Suprapubic skin (tissue), 4 donors: ENCODE data around the gene GSDME. TPM values are rescaled to one million over a fixed set of nuclear protein-coding genes. Genes with fewer than 3 reads are reported as not detected.
A peak's percentile ranks its signal among the peaks of the same experiment; 100 is the strongest.

Source experiments
- DNase-seq, 2 donors: peaks; one replicate each; pipeline ENCODE4 v3.0.0-alpha.2; 2019; ENCODE audit warnings: low spot score in 2 of 2
- H3K27ac ChIP-seq: fragments of 200-600 bp; sonication (generic); one replicate; pipeline ENCODE4 v1.5.1; 2019
- H3K27me3 ChIP-seq: fragments of 200-600 bp; sonication (generic); one replicate; pipeline ENCODE4 v1.5.1; 2019
- H3K36me3 ChIP-seq: fragments of 200-600 bp; sonication (generic); one replicate; pipeline ENCODE4 v1.5.1; 2019
- H3K4me1 ChIP-seq: fragments of 200-600 bp; sonication (generic); one replicate; pipeline ENCODE4 v1.5.1; 2019
- H3K4me3 ChIP-seq: fragments of 200-600 bp; sonication (generic); one replicate; pipeline ENCODE4 v1.5.1; 2019; ENCODE audit warnings: mild to moderate bottlenecking
- H3K9me3 ChIP-seq: fragments of 200-600 bp; sonication (generic); one replicate; pipeline ENCODE4 v1.5.1; 2019
- EP300 ChIP-seq: sonication (generic); formaldehyde crosslinking; IDR thresholded peaks from one replicate; pipeline ENCODE4 v1.6.1; 2017; ENCODE audit warnings: antibody characterized with exemption
- POLR2A ChIP-seq, 2 donors: fragments of 450-650 bp; IDR thresholded peaks; one replicate each; pipeline ENCODE4 v1.6.1; 2017; ENCODE audit warnings: antibody characterized with exemption in 2 of 2, mild to moderate bottlenecking in 2 of 2, moderate library complexity in 2 of 2
- POLR2AphosphoS5 ChIP-seq, 3 donors: sonication (generic); formaldehyde crosslinking; IDR thresholded peaks; one replicate each; pipeline ENCODE4 v1.6.1; 2017; ENCODE audit warnings: antibody characterized with exemption in 3 of 3
- whole genome bisulfite sequencing: methylation state at CpG from one replicate; pipeline ENCODE4 v1.1.5; 2018; 5-methylcytosine and 5-hydroxymethylcytosine counted together
- total RNA-seq, 4 donors: library from RNA; depleted of rRNA; stranded (reverse); fragments of >200 nt; gene quantifications; one replicate each; pipeline ENCODE4 v1.1.0, GENCODE V29; 2016
- TF ChIP-seq, protein P1 (sequence below), 2 donors: fragments of 200-600 bp in 1 of 2; fragments of 450-650 bp in 1 of 2; sonication (generic) in 1 of 2; IDR thresholded peaks; one replicate each; pipeline ENCODE4 v1.5.1; 2016 to 2019; ENCODE audit warnings: antibody characterized with exemption in 2 of 2, mild to moderate bottlenecking in 1 of 2, moderate library complexity in 1 of 2

The GSDME gene
- total RNA-seq, 4 donors from 2014 or later = 1.4 to 7.2 (median 2.5) TPM

DNA sequence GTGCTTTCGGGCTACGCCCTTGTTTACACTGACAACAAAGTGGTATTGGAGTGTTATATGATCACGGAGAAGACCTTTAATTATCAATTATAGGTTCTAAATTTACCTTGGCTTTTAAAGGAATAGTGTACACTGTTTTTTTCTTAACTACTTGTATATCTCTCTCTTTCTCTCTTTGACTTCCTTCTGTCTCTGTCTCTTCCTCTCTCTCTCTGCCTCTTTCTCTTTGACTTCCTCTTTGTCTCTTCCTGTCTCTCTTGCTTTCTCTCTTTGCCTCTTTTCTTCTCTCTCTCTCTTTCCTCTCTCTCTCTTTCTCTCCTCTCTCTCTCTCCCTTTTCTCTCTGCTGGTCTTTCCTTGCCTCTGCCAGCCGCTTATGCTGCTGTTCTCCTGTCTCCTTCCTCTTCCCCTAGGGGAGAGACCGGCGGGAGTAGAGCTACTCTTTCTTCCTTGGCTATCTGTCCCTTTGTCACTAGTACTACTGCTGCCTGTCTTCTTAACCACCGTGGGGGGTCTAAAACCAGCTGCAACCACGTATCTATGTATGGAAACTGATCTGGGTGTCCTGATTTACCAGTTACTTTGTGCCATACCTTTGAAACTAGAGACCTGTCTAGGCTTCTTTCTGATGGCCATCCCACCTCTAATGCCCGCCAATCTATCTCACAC, 36.9 kb upstream of the GSDME start:
- DNase-seq = no peak
- no peak overlapping the region for H3K4me3 ChIP-seq
- H3K27ac ChIP-seq = no peak overlapping the region
- no peaks in the 10 kb centered on the region for H3K4me1 ChIP-seq
- no peak for TF ChIP-seq EP300
- no peak for TF ChIP-seq POLR2A (IDR thresholded peaks at IDR 0.05)
- TF ChIP-seq POLR2AphosphoS5 (IDR thresholded peaks at IDR 0.05) = no peak
- TF ChIP-seq, protein P1, sequence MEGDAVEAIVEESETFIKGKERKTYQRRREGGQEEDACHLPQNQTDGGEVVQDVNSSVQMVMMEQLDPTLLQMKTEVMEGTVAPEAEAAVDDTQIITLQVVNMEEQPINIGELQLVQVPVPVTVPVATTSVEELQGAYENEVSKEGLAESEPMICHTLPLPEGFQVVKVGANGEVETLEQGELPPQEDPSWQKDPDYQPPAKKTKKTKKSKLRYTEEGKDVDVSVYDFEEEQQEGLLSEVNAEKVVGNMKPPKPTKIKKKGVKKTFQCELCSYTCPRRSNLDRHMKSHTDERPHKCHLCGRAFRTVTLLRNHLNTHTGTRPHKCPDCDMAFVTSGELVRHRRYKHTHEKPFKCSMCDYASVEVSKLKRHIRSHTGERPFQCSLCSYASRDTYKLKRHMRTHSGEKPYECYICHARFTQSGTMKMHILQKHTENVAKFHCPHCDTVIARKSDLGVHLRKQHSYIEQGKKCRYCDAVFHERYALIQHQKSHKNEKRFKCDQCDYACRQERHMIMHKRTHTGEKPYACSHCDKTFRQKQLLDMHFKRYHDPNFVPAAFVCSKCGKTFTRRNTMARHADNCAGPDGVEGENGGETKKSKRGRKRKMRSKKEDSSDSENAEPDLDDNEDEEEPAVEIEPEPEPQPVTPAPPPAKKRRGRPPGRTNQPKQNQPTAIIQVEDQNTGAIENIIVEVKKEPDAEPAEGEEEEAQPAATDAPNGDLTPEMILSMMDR (IDR thresholded peaks at IDR 0.05) = no peak
- no peaks in the 10 kb centered on the region for H3K36me3 ChIP-seq
- no peaks in the 10 kb centered on the region for H3K9me3 ChIP-seq
- 76% methylated on average over 9 of the region's 9 CpGs for WGBS
- H3K27me3 ChIP-seq = no peaks in the 10 kb centered on the region

DNA sequence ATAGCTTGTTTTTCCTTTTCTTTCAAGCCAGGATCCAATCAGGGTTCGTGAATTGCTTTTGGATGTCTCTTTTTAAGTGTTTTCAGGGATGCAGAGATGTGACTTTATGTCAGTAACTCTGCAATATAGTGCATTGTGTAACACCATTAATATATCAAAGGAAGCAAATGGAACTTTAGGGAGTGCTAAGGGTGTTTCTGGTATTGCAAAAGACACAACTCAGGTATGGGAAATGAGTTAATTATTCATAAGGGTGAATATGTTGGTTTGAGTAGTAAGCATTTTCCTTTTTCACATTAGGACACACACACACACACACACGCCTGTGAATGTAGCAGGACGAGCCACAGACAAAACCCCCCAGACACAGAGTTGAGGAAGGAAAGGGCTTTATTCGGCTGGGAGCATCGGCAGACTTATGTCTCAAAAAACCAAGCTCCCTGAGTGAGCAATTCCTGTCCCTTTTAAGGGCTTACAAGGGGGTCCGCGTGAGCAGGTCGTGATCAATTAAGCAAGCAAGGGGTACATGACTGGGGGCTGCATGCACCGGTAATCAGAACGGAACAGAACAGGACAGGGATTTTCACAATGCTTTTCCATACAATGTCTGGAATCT, 31.8 kb upstream of the GSDME start:
- Histone ChIP-seq H3K4me1 (no peaks in the 10 kb centered on the region), H3K27me3 (no peaks in the 10 kb centered on the region), H3K4me3 (no peak overlapping the region), H3K36me3 (no peaks in the 10 kb centered on the region), H3K9me3 (no peaks in the 10 kb centered on the region), H3K27ac (no peak overlapping the region)
- WGBS = 95% methylated on average over 10 of the region's 10 CpGs
- TF ChIP-seq, protein P1 (IDR thresholded peaks at IDR 0.05) = no peak
- TF ChIP-seq POLR2A (IDR thresholded peaks at IDR 0.05) (no peak), EP300 (no peak), POLR2AphosphoS5 (IDR thresholded peaks at IDR 0.05) (no peak)
- no peak for DNase-seq

DNA sequence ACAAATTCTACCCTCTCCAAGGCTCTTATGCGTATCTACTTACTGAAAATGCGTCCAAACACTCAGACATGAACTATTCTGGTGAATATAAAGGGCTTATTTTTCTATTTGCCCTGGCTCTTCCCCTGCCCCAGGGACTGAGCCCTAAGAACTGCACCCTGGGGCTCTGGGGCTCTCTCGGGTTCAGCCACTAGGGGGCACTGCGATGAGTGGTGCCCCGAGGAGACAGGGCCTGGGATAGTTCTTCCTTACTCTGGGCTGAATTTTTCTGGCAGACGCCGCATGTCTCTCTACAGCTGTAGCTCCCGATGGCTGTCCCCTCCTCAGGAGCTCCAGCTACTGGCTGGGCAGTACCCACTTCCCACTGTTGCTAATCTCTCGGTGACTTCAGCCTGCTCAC, 30.8 kb upstream of the GSDME start:
- DNase-seq = no peak
- Histone ChIP-seq H3K4me1 (no peaks in the 10 kb centered on the region), H3K36me3 (no peaks in the 10 kb centered on the region), H3K27me3 (no peaks in the 10 kb centered on the region), H3K9me3 (no peaks in the 10 kb centered on the region), H3K27ac (no peak overlapping the region), H3K4me3 (no peak overlapping the region)
- TF ChIP-seq POLR2A (IDR thresholded peaks at IDR 0.05) = no peak
- no peak for TF ChIP-seq EP300
- TF ChIP-seq, protein P1 (IDR thresholded peaks at IDR 0.05) = peak in 1 of 2 donors; percentile 8
- TF ChIP-seq POLR2AphosphoS5 (IDR thresholded peaks at IDR 0.05) = no peak
- WGBS = 94% methylated on average over 9 of the region's 9 CpGs

DNA sequence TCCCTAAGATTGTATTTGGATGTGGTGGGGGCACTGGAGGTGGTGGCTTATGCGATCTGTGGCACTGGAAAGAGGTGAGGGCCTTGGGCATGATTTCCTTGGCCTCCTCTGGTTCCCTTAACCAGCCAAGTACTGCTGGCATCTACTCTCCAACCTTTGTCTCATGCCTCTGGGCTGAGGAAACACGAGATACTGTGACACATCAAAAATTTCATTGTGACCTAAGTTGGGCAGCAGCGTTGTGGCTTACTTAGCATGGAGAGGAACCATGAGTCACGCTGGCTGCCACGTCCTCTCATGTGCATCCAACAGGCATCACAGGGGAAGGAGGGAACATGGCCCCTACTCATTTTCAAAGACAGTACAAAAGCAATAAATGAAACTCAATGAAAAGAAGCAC, 29.7 kb upstream of the GSDME start:
- Histone ChIP-seq H3K27me3 (no peaks in the 10 kb centered on the region), H3K4me1 (no peaks in the 10 kb centered on the region), H3K36me3 (no peaks in the 10 kb centered on the region), H3K27ac (no peak overlapping the region), H3K4me3 (no peak overlapping the region), H3K9me3 (no peaks in the 10 kb centered on the region)
- DNase-seq = peak in 1 of 2 donors; percentile 78
- TF ChIP-seq EP300 (no peak), POLR2AphosphoS5 (IDR thresholded peaks at IDR 0.05) (peak in 1 of 3 donors; percentile 34)
- 30% methylated on average over 5 of the region's 5 CpGs for WGBS

DNA sequence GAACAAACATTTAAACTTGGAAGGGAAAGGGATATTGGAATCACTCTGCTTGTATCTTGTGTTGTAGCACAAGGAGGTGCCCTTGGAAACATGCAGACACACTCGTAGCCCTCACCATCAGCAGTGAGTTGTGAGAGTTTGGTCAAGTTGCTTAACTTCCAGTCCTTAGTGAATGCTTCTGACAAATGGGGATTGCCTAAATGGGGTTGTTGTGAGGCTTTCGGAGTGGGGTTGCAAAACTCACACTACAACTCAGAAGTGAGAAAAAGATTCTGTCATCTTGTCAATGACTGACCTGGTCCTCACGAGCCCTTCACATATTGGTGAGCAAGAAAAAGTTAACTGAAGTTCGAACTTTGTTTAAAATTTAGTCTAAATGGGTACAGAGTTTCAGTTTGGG, 29.0 kb upstream of the GSDME start:
- TF ChIP-seq, protein P1 (IDR thresholded peaks at IDR 0.05) = no peak
- TF ChIP-seq POLR2AphosphoS5 (IDR thresholded peaks at IDR 0.05) (no peak), EP300 (no peak), POLR2A (IDR thresholded peaks at IDR 0.05) (no peak)
- WGBS = 90% methylated on average over 4 of the region's 4 CpGs
- no peaks in the 10 kb centered on the region for H3K9me3 ChIP-seq
- DNase-seq = no peak
- H3K4me3 ChIP-seq = no peak overlapping the region
- no peak overlapping the region for H3K27ac ChIP-seq
- no peaks in the 10 kb centered on the region for H3K36me3 ChIP-seq
- H3K4me1 ChIP-seq = no peaks in the 10 kb centered on the region
- no peaks in the 10 kb centered on the region for H3K27me3 ChIP-seq
